H1 (cell line): ENCODE data around the gene CISH. TPM values are rescaled to one million over a fixed set of nuclear protein-coding genes. Genes with fewer than 3 reads are reported as not detected.

Experiments used
- CTCF ChIA-PET: fragments of 300-600 bp; sonication (Branson Sonifier 250); formaldehyde crosslinking; loops from one replicate; lab custom pipeline; 2021; ENCODE audit not compliant: partially characterized antibody; lab: Charles Lee
- POLR2A ChIA-PET: fragments of 300-600 bp; sonication (Branson Sonifier 250); formaldehyde crosslinking; loops from one replicate; lab custom pipeline; 2021; ENCODE audit warnings: inconsistent platforms; ENCODE audit not compliant: partially characterized antibody; lab: Charles Lee
- DNase-seq, 2 experiments: peaks; one replicate each; pipeline versions ENCODE4 v3.0.0 to v3.0.0-alpha.2; 2010 to 2022; ENCODE audit warnings: low spot score in 2 of 2, low read depth in 1 of 2, mixed read lengths in 1 of 2
- FAIRE-seq: peaks from 2 replicates; lab custom pipeline; 2011; peaks lifted over from hg19 to GRCh38; lab: Jason Lieb, UNC
- H2AFZ ChIP-seq: 2 replicates; pipeline ENCODE4 v1.8.1; 2012; ENCODE audit warnings: low read length, inconsistent platforms
- H2AK5ac ChIP-seq: 2 replicates; pipeline ENCODE4 v1.6.1; 2013; ENCODE audit warnings: low read depth, low read length
- H2BK120ac ChIP-seq: replicated peaks from 2 replicates; pipeline ENCODE3; 2013; ENCODE audit warnings: low read depth, low read length, inconsistent platforms
- H2BK12ac ChIP-seq: 2 replicates; pipeline ENCODE4 v1.6.1; 2013; ENCODE audit warnings: low read depth, low read length
- H2BK15ac ChIP-seq: 2 replicates; pipeline ENCODE4 v1.6.1; 2013; ENCODE audit warnings: low read length
- H2BK20ac ChIP-seq: 2 replicates; pipeline ENCODE4 v1.6.1; 2013; ENCODE audit warnings: low read length
- H2BK5ac ChIP-seq: 2 replicates; pipeline ENCODE4 v1.6.1; 2013; ENCODE audit warnings: low read depth, low read length
- H3K14ac ChIP-seq: 2 replicates; pipeline ENCODE4 v1.6.1; 2013; ENCODE audit warnings: inconsistent platforms; ENCODE audit not compliant: insufficient read length
- H3K18ac ChIP-seq: 2 replicates; pipeline ENCODE4 v1.6.1; 2013; ENCODE audit warnings: low read length; ENCODE audit errors: extremely low read depth
- H3K23ac ChIP-seq: 2 replicates; pipeline ENCODE4 v1.6.1; 2013; ENCODE audit warnings: inconsistent platforms; ENCODE audit not compliant: insufficient read length
- H3K23me2 ChIP-seq: 2 replicates; pipeline ENCODE4 v1.6.1; 2013; ENCODE audit warnings: low read depth, low read length
- H3K27ac ChIP-seq: 2 replicates; pipeline ENCODE4 v1.6.1; 2011; ENCODE audit warnings: low read depth, low read length, inconsistent platforms
- H3K27me3 ChIP-seq, 4 experiments: replicated peaks in 1 of 4; 1 replicate in 1 of 4; 2 replicates in 3 of 4; pipeline versions ENCODE4 v1.6.1 to v1.8.1; 2011 to 2013; ENCODE audit warnings: low read length in 3 of 4, mild to moderate bottlenecking in 3 of 4, inconsistent platforms in 2 of 4, mixed read lengths in 2 of 4, moderate library complexity in 1 of 4; ENCODE audit not compliant: control insufficient read depth in 3 of 4, insufficient read depth in 3 of 4; ENCODE audit errors: extremely low read depth in 1 of 4
- H3K36me3 ChIP-seq, 4 experiments: 2 replicates each; pipeline versions ENCODE4 v1.6.1 to v1.8.1; 2011 to 2013; ENCODE audit warnings: mild to moderate bottlenecking in 4 of 4, low read length in 3 of 4, moderate library complexity in 2 of 4, control low read depth in 1 of 4, inconsistent platforms in 1 of 4; ENCODE audit not compliant: insufficient read depth in 4 of 4, control insufficient read depth in 2 of 4
- H3K4ac ChIP-seq: replicated peaks from 2 replicates; pipeline ENCODE3; 2013; ENCODE audit warnings: low read length, low read depth, mixed read lengths, inconsistent platforms; ENCODE audit not compliant: insufficient read length
- H3K4me1 ChIP-seq, 4 experiments: replicated peaks in 1 of 4; 1 replicate in 1 of 4; 2 replicates in 3 of 4; pipeline versions ENCODE4 v1.6.1 to v1.8.1; 2011 to 2013; ENCODE audit warnings: low read length in 3 of 4, inconsistent platforms in 2 of 4, mixed read lengths in 1 of 4; ENCODE audit not compliant: insufficient read depth in 4 of 4, control insufficient read depth in 3 of 4
- H3K4me2 ChIP-seq, 2 experiments: 2 replicates each; pipeline versions ENCODE4 v1.6.1 to v1.8.1; 2011 to 2013; ENCODE audit warnings: low read depth in 2 of 2, low read length in 2 of 2, control low read depth in 1 of 2, inconsistent platforms in 1 of 2, mild to moderate bottlenecking in 1 of 2; ENCODE audit not compliant: insufficient read depth in 1 of 2
- H3K4me3 ChIP-seq, 4 experiments: fragments of 200-600, 300-600 bp in 1 of 4; sonication (generic), shearing (Covaris generic), sonication (Bioruptor Twin) in 1 of 4; 2 replicates each; pipeline versions ENCODE4 v1.5.1 to v1.8.1; 2011 to 2016; ENCODE audit warnings: low read length in 4 of 4, low read depth in 3 of 4, control low read depth in 2 of 4, inconsistent platforms in 2 of 4, mild to moderate bottlenecking in 2 of 4, mixed read lengths in 1 of 4, moderate library complexity in 1 of 4; ENCODE audit not compliant: insufficient read depth in 2 of 4; ENCODE audit errors: extremely low read depth in 1 of 4
- H3K56ac ChIP-seq: replicated peaks from 2 replicates; pipeline ENCODE3; 2013; ENCODE audit warnings: low read depth, mild to moderate bottlenecking, mixed read lengths, low read length, inconsistent platforms; ENCODE audit not compliant: insufficient read length
- H3K79me1 ChIP-seq: 2 replicates; pipeline ENCODE4 v1.6.1; 2013; ENCODE audit warnings: low read depth, low read length, control low read depth
- H3K79me2 ChIP-seq, 2 experiments: 2 replicates each; pipeline versions ENCODE4 v1.6.1 to v1.8.1; 2012 to 2013; ENCODE audit warnings: low read length in 2 of 2, mild to moderate bottlenecking in 2 of 2, inconsistent platforms in 1 of 2; ENCODE audit not compliant: insufficient read depth in 2 of 2, control insufficient read depth in 1 of 2
- H3K9ac ChIP-seq, 4 experiments: replicated peaks in 1 of 4; 1 replicate in 1 of 4; 2 replicates in 3 of 4; pipeline versions ENCODE4 v1.6.1 to v1.8.1; 2011 to 2013; ENCODE audit warnings: low read depth in 3 of 4, low read length in 3 of 4, control low read depth in 2 of 4, mild to moderate bottlenecking in 2 of 4, moderate library complexity in 2 of 4, inconsistent platforms in 1 of 4; ENCODE audit errors: extremely low read depth in 1 of 4
- H3K9me3 ChIP-seq, 2 experiments: 2 replicates each; pipeline versions ENCODE4 v1.6.1 to v1.8.1; 2012 to 2013; ENCODE audit warnings: mild to moderate bottlenecking in 2 of 2, moderate library complexity in 2 of 2, control low read depth in 1 of 2, inconsistent platforms in 1 of 2, low read depth in 1 of 2, low read length in 1 of 2, mixed read lengths in 1 of 2; ENCODE audit not compliant: insufficient read depth in 2 of 2
- H4K20me1 ChIP-seq, 2 experiments: replicated peaks in 1 of 2; 2 replicates each; pipeline versions ENCODE3 to v1.8.1; 2011 to 2013; ENCODE audit warnings: inconsistent platforms in 2 of 2, low read length in 2 of 2, mild to moderate bottlenecking in 1 of 2; ENCODE audit not compliant: insufficient read depth in 2 of 2, control insufficient read depth in 1 of 2
- H4K5ac ChIP-seq: 2 replicates; pipeline ENCODE4 v1.6.1; 2013; ENCODE audit warnings: low read length, low read depth, mixed read lengths, inconsistent platforms; ENCODE audit not compliant: insufficient read length
- H4K8ac ChIP-seq: 2 replicates; pipeline ENCODE4 v1.8.0; 2013; ENCODE audit warnings: mild to moderate bottlenecking, moderate library complexity, low read length, inconsistent platforms; ENCODE audit not compliant: insufficient read depth; ENCODE audit errors: extremely low read depth
- H4K91ac ChIP-seq: replicated peaks from 2 replicates; pipeline ENCODE3; 2013; ENCODE audit warnings: low read length, mixed read lengths, inconsistent platforms; ENCODE audit not compliant: insufficient read length
- CTBP2 ChIP-seq: IDR thresholded peaks from 2 replicates; pipeline ENCODE4 v1.7.0; 2011; ENCODE audit warnings: borderline replicate concordance, mild to moderate bottlenecking, moderate library complexity, mixed read lengths, low read length; ENCODE audit not compliant: insufficient read depth, insufficient read length
- HDAC2 ChIP-seq, 2 experiments: fragments of 300-600 bp in 1 of 2; sonication (generic) in 1 of 2; IDR thresholded peaks; 2 replicates each; pipeline ENCODE4 v1.6.1; 2011 to 2012; ENCODE audit warnings: low read depth in 2 of 2, low read length in 2 of 2, mild to moderate bottlenecking in 2 of 2, moderate library complexity in 2 of 2, borderline replicate concordance in 1 of 2, inconsistent platforms in 1 of 2
- HDAC6 ChIP-seq: IDR thresholded peaks from one replicate; pipeline ENCODE4 v1.7.1; 2012; ENCODE audit warnings: low read depth, mild to moderate bottlenecking, inconsistent platforms, low read length, moderate library complexity
- KDM4A ChIP-seq: IDR thresholded peaks from one replicate; pipeline ENCODE4 v1.7.1; 2012; ENCODE audit warnings: low read depth, mild to moderate bottlenecking, moderate library complexity, low read length, inconsistent platforms; ENCODE audit not compliant: severe bottlenecking
- KDM5A ChIP-seq: fragments of 200-600 bp; IDR thresholded peaks from 2 replicates; pipeline ENCODE4 v1.7.1; 2012; ENCODE audit warnings: mild to moderate bottlenecking, low read length, inconsistent platforms, mixed read lengths
- MAFK ChIP-seq: IDR thresholded peaks from 2 replicates; pipeline ENCODE4 v1.6.1; 2012; ENCODE audit warnings: low read depth, mild to moderate bottlenecking, improper control_type of control experiment, low read length
- SIN3A ChIP-seq, 2 experiments: IDR thresholded peaks in 1 of 2; conservative IDR thresholded peaks in 1 of 2; 2 replicates each; pipeline ENCODE4 v1.6.1; 2011 to 2012; ENCODE audit warnings: low read length in 2 of 2, improper control_type of control experiment in 1 of 2, low read depth in 1 of 2, mild to moderate bottlenecking in 1 of 2
- SP4 ChIP-seq: IDR thresholded peaks from 2 replicates; pipeline ENCODE4 v1.6.1; 2012; ENCODE audit warnings: low read length, inconsistent platforms
- WGBS, 2 experiments: shearing (Covaris generic) in 1 of 2; methylation state at CpG; one replicate each; pipeline versions ENCODE4 v1.1.6 to v1.1.7; 2013 to 2015; ENCODE audit warnings: low lambda C conversion rate in 2 of 2, mixed read lengths in 2 of 2, inconsistent platforms in 1 of 2, low coverage in 1 of 2, missing lambda C conversion rate in 1 of 2; ENCODE audit not compliant: insufficient replicate concordance in 2 of 2, insufficient coverage in 1 of 2, insufficient read length in 1 of 2; ENCODE audit errors: extremely low coverage in 1 of 2, missing lambda C conversion rate in 1 of 2; 5-methylcytosine and 5-hydroxymethylcytosine counted together
- polyA plus RNA-seq, 7 experiments: library from polyadenylated mRNA; depleted of rRNA in 3 of 7; stranded (reverse) in 5 of 7; unstranded in 2 of 7; fragments of >200 nt in 5 of 7; fragments of 200-250 nt in 2 of 7; gene quantifications; 1 replicate in 5 of 7; 2 replicates in 1 of 7; 4 replicates in 1 of 7; pipeline versions ENCODE4 v1.2.1 to v1.2.3, GENCODE V29; 2011 to 2013; ENCODE audit warnings: missing spikeins in 2 of 7, mixed read lengths in 2 of 7
- total RNA-seq: library from RNA; stranded (reverse); fragmentation: NEBNext Ultra II Directional; extraction: Animal tissue kit (Norgen Biotek cat#: 25700); gene quantifications from 2 replicates; pipeline ENCODE4 v1.2.1, GENCODE V29; 2021

Gene CISH
- total and polyA plus RNA-seq, 2 of the 8 experiments (the other 6 are each of a cell fraction or from before 2014, with no cell fraction given): 1.9 to 2.2 TPM

DNA sequence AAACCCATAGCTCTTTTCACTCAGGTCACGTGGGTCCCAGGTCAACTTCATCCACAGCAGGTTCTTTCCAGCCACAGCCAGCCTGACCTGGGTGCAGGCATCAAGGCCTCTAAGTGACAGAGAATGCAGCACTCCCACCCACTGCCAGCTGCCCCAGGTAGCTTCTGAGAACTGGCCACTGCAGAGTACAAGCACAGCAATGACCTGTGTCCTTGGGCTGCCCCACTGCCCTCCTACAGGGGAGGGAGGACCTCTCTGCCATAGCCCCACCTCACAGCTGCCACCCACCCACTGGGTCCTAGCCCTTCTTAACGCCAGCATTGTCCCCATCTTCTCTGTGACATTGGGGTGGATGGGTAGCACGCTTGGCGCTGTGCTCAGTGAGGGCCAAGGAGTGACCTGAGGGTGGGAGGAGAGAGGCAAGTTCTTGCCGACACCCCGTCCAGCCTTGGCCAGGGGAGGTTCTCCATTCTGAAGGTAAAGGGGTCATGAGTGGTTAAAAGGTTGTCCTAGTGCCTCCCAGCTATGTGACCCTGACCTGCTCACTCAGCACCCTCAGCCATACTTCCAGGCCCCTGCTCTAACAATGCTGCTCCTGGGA is 12.4 kb downstream of the CISH start:
- POLR2A ChIA-PET: interaction anchor here (0.5 to 2.0 kb wide), 5 partner anchors 9 to 28 kb away, joined by 3 to 5 read pairs (median 3); partner anchors contain the start of gene CISH
- FAIRE-seq: no peak
- TF ChIP-seq KDM5A (no peak), SP4 (no peak), CTBP2 (no peak), KDM4A (no peak), HDAC6 (no peak), MAFK (no peak), HDAC2 (IDR thresholded peaks at IDR 0.05; ENCODE audit: borderline replicate concordance in 1 of 2, low read depth in 2 of 2, low read length in 2 of 2) (no peak), SIN3A (conservative IDR thresholded peaks at IDR 0.05 in 1 of 2, IDR thresholded peaks at IDR 0.05 in 1 of 2; ENCODE audit: low read depth in 1 of 2, low read length in 2 of 2) (no peak)

More for the DNA sequence above, 12.4 kb downstream of the CISH start:
- Histone ChIP-seq H3K14ac (no peak overlapping the region), H4K5ac (no peak overlapping the region), H3K79me1 (no peaks in the 10 kb centered on the region), H3K27me3 (peaks cover 0 to 2% (median 0%) of the 10 kb centered on the region in 4 experiments; a peak in 1 of 7 replicates), H2BK12ac (no peak overlapping the region), H3K79me2 (no peaks in the 10 kb centered on the region), H2BK20ac (no peak overlapping the region), H3K4me1 (no peaks in the 10 kb centered on the region), H4K8ac (no peak overlapping the region), H3K23me2 (no peaks in the 10 kb centered on the region), H2BK15ac (no peak overlapping the region), H2BK120ac (no peak overlapping the region), H2AFZ (no peak overlapping the region), H3K9me3 (no peaks in the 10 kb centered on the region), H3K4me2 (no peak overlapping the region), H2AK5ac (no peak overlapping the region), H2BK5ac (no peak overlapping the region), H3K18ac (no peak overlapping the region), H4K91ac (no peak overlapping the region), H3K4me3 (no peak overlapping the region), H4K20me1 (peaks cover 0 to 3% of the 10 kb centered on the region in 2 experiments), H3K9ac (peak overlapping the region in 1 of 4 experiments; percentile 39; a peak in 1 of 7 replicates), H3K4ac (no peak overlapping the region), H3K27ac (no peak overlapping the region), H3K56ac (no peak overlapping the region), H3K36me3 (no peaks in the 10 kb centered on the region), H3K23ac (no peak overlapping the region)
- CTCF ChIA-PET: interaction anchor here (0.8 to 50.4 kb wide), 6 partner anchors 9 to 51 kb away, joined by 3 to 1262 read pairs (median 14); partner anchors contain the start of genes C3orf18, DOCK3, HEMK1 and MAPKAPK3
- WGBS, 2 experiments: 85% methylated on average over 6 of the region's 6 CpGs; no CpG with 5 or more reads in 1 of the 2 experiments
- DNase-seq: no peak
